Tibial nerve (tissue), 4 donors: ENCODE results near the gene LRRC8D.

Experiments
- EP300 ChIP-seq, 2 donors: sonication (generic); formaldehyde crosslinking; IDR thresholded peaks; one replicate each; pipeline ENCODE4 v1.6.1; 2017; ENCODE audit warnings: antibody characterized with exemption in 2 of 2, mild to moderate bottlenecking in 1 of 2
- POLR2A ChIP-seq, 2 donors: fragments of 450-650 bp; IDR thresholded peaks; one replicate each; pipeline ENCODE4 v1.6.1; 2017; ENCODE audit warnings: antibody characterized with exemption in 2 of 2, mild to moderate bottlenecking in 2 of 2, moderate library complexity in 2 of 2
- TF ChIP-seq, protein P1 (sequence below), 5 experiments: fragments of 200-600 bp in 3 of 5; fragments of 450-650 bp in 2 of 5; sonication (generic) in 3 of 5; IDR thresholded peaks; one replicate each; pipeline ENCODE4 v1.5.1; 2016 to 2019; ENCODE audit warnings: antibody characterized with exemption in 5 of 5, mild to moderate bottlenecking in 3 of 5, moderate library complexity in 2 of 5

DNA sequence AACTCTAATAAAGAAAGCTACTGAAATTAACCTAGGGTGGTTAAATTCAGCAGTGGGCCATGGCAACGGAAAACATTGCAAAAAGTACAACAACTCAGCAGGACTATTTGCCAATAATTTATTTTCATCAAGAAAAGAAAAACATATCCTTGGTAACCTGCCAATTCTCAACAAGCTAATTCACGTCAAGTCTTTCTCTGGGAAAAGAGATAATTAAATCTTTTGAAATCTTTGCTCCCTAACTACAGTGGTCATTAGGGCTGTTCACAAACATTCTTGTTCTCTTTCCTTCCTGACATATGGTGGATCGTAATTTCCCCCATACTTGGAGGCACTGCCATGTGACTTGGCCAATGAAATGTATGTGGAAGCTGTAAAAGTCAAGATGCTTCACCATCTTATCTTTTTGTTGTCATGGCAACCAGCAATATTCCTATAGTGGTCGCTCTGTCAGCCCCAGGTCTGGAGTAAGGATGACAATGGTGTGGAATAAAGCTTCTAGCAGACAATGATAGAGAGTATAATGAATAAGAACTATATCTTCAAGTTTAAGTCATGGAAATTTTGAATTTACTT lies 144.4 kb downstream of the LRRC8D start:
- TF ChIP-seq, protein P1, sequence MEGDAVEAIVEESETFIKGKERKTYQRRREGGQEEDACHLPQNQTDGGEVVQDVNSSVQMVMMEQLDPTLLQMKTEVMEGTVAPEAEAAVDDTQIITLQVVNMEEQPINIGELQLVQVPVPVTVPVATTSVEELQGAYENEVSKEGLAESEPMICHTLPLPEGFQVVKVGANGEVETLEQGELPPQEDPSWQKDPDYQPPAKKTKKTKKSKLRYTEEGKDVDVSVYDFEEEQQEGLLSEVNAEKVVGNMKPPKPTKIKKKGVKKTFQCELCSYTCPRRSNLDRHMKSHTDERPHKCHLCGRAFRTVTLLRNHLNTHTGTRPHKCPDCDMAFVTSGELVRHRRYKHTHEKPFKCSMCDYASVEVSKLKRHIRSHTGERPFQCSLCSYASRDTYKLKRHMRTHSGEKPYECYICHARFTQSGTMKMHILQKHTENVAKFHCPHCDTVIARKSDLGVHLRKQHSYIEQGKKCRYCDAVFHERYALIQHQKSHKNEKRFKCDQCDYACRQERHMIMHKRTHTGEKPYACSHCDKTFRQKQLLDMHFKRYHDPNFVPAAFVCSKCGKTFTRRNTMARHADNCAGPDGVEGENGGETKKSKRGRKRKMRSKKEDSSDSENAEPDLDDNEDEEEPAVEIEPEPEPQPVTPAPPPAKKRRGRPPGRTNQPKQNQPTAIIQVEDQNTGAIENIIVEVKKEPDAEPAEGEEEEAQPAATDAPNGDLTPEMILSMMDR (IDR thresholded peaks at IDR 0.05), result no peak
- peak in 1 of 2 donors; percentile 17 for TF ChIP-seq EP300 (IDR thresholded peaks at IDR 0.05)
- no peak for TF ChIP-seq POLR2A (IDR thresholded peaks at IDR 0.05)
